GM23338 (cell line): ENCODE data around the gene HCFC2. TPM values are rescaled to one million over a fixed set of nuclear protein-coding genes. Genes with fewer than 3 reads are reported as not detected.

ENCODE experiments used
- ATAC-seq: fragments of 200-7000 bp; cut with Tn5 transposase; 3 replicates; pipeline ENCODE4 v1.9.1; 2020
- DNase-seq: peaks from one replicate; pipeline ENCODE4 v3.0.0-alpha.2; 2015; ENCODE audit warnings: low spot score
- H2AFZ ChIP-seq: fragments of 200-600 bp; sonication (generic); 2 replicates; pipeline ENCODE4 v1.8.0; 2016; ENCODE audit warnings: antibody characterized with exemption, mild to moderate bottlenecking, moderate library complexity
- H3F3A ChIP-seq: fragments of 200-600 bp; sonication (generic); replicated peaks from 2 replicates; pipeline ENCODE4 v1.8.0; 2017; ENCODE audit warnings: antibody characterized with exemption, mixed run types, low read depth
- H3K27ac ChIP-seq: fragments of 200-600 bp; sonication (generic); 2 replicates; pipeline ENCODE4 v1.6.1; 2016; ENCODE audit warnings: low read depth
- H3K27me3 ChIP-seq: fragments of 200-600 bp; sonication (generic); 2 replicates; pipeline ENCODE4 v1.8.0; 2016; ENCODE audit warnings: mild to moderate bottlenecking, mixed run types, moderate library complexity; ENCODE audit not compliant: insufficient read depth
- H3K36me3 ChIP-seq: fragments of 200-600 bp; sonication (generic); 2 replicates; pipeline ENCODE4 v1.8.0; 2016; ENCODE audit warnings: mild to moderate bottlenecking; ENCODE audit not compliant: insufficient read depth
- H3K4me1 ChIP-seq: fragments of 200-600 bp; sonication (generic); 2 replicates; pipeline ENCODE4 v1.8.0; 2016; ENCODE audit warnings: mild to moderate bottlenecking, moderate library complexity; ENCODE audit not compliant: insufficient read depth
- H3K4me2 ChIP-seq: fragments of 200-600 bp; sonication (generic); 2 replicates; pipeline ENCODE4 v1.7.1; 2017; ENCODE audit warnings: mixed run types
- H3K4me3 ChIP-seq: fragments of 200-600 bp; sonication (generic); 2 replicates; pipeline ENCODE4 v1.6.1; 2016; ENCODE audit warnings: mixed run types
- H3K79me2 ChIP-seq: fragments of 200-600 bp; sonication (generic); replicated peaks from 2 replicates; pipeline ENCODE4 v1.8.0; 2017; ENCODE audit warnings: mild to moderate bottlenecking; ENCODE audit not compliant: insufficient read depth
- H3K9me2 ChIP-seq: fragments of 200-600 bp; sonication (generic); 2 replicates; pipeline ENCODE4 v1.8.0; 2017; ENCODE audit not compliant: insufficient read depth
- H4K20me1 ChIP-seq: fragments of 200-600 bp; sonication (generic); replicated peaks from 2 replicates; pipeline ENCODE4 v1.8.0; 2017; ENCODE audit warnings: mild to moderate bottlenecking; ENCODE audit not compliant: insufficient read depth
- H3K27ac Mint-ChIP-seq: 2 replicates; pipeline ENCODE4 v1.8.0; 2020; ENCODE audit warnings: inconsistent platforms, mild to moderate bottlenecking, moderate library complexity, mixed read lengths
- H3K27me3 Mint-ChIP-seq: 3 replicates; pipeline ENCODE4 v1.8.0; 2022; ENCODE audit warnings: low read depth, mild to moderate bottlenecking, moderate library complexity, mixed read lengths, inconsistent platforms; ENCODE audit not compliant: insufficient read depth, poor library complexity
- H3K36me3 Mint-ChIP-seq: 3 replicates; pipeline ENCODE4 v1.8.0; 2021; ENCODE audit warnings: low read depth, mild to moderate bottlenecking, inconsistent platforms, moderate library complexity, mixed read lengths
- H3K4me1 Mint-ChIP-seq: 3 replicates; pipeline ENCODE4 v1.8.0; 2020; ENCODE audit warnings: mild to moderate bottlenecking, inconsistent platforms, mixed read lengths
- H3K4me3 Mint-ChIP-seq: 3 replicates; pipeline ENCODE4 v1.8.0; 2021; ENCODE audit warnings: moderate library complexity, mild to moderate bottlenecking, inconsistent platforms, mixed read lengths
- H3K9me3 Mint-ChIP-seq: 3 replicates; pipeline ENCODE4 v1.8.0; 2020; ENCODE audit warnings: moderate library complexity, mild to moderate bottlenecking, inconsistent platforms, mixed read lengths
- CREB1 ChIP-seq: fragments of 250-450 bp; sonication (Bioruptor Pico); IDR thresholded peaks from 2 replicates; pipeline ENCODE4 v1.5.0; 2020; ENCODE audit warnings: low read depth, mild to moderate bottlenecking, moderate library complexity
- CTCF ChIP-seq, 2 experiments: fragments of 200-600 bp in 1 of 2; sonication (generic) in 1 of 2; conservative IDR thresholded peaks; 2 replicates each; pipeline versions ENCODE4 v1.5.1 to v1.6.1; 2016 to 2017; ENCODE audit warnings: antibody characterized with exemption in 2 of 2, low read depth in 2 of 2, mild to moderate bottlenecking in 2 of 2, moderate library complexity in 1 of 2
- ETS1 ChIP-seq: IDR thresholded peaks from 2 replicates; pipeline ENCODE4 v1.6.1; 2016; ENCODE audit warnings: antibody characterized with exemption
- EZH2 ChIP-seq: fragments of 200-600 bp; sonication (generic); IDR thresholded peaks from one replicate; pipeline ENCODE4 v1.8.0; 2017; ENCODE audit warnings: antibody characterized with exemption, mild to moderate bottlenecking, low read depth; ENCODE audit not compliant: unreplicated experiment
- EZH2phosphoT487 ChIP-seq: fragments of 200-600 bp; sonication (generic); IDR thresholded peaks from one replicate; pipeline ENCODE4 v1.8.1; 2018; ENCODE audit warnings: antibody characterized with exemption; ENCODE audit not compliant: unreplicated experiment
- JUNB ChIP-seq: IDR thresholded peaks from one replicate; pipeline ENCODE4 v1.6.1; 2016; ENCODE audit warnings: antibody characterized with exemption; ENCODE audit not compliant: unreplicated experiment
- NANOG ChIP-seq: IDR thresholded peaks from 2 replicates; pipeline ENCODE4 v1.6.1; 2016; ENCODE audit warnings: antibody characterized with exemption, borderline replicate concordance
- POLR2AphosphoS5 ChIP-seq: IDR thresholded peaks from 2 replicates; pipeline ENCODE4 v1.6.1; 2016; ENCODE audit warnings: antibody characterized with exemption, low read depth
- STAT1 ChIP-seq: IDR thresholded peaks from one replicate; pipeline ENCODE4 v1.6.1; 2016; ENCODE audit warnings: antibody characterized with exemption; ENCODE audit not compliant: unreplicated experiment
- ZNF114 ChIP-seq: fragments of 250-450 bp; sonication (Bioruptor Pico); IDR thresholded peaks from 2 replicates; pipeline ENCODE4 v1.5.0; 2020; ENCODE audit warnings: mild to moderate bottlenecking, moderate library complexity
- ZNF331 ChIP-seq: fragments of 250-450 bp; sonication (Bioruptor Pico); IDR thresholded peaks from 2 replicates; pipeline ENCODE4 v1.5.0; 2020; ENCODE audit warnings: low read depth, mild to moderate bottlenecking, moderate library complexity
- ZNF462 ChIP-seq: fragments of 250-450 bp; sonication (Bioruptor Pico); IDR thresholded peaks from 2 replicates; pipeline ENCODE4 v1.5.0; 2020; ENCODE audit warnings: mild to moderate bottlenecking, moderate library complexity
- polyA plus RNA-seq: library from polyadenylated mRNA; unstranded; fragments of >200 nt; fragmentation: Nextera tagmentation; extraction: Ambion mirVana; gene quantifications from 2 replicates; pipeline ENCODE4 v1.2.1, GENCODE V29; 2016
- total RNA-seq: library from RNA; depleted of rRNA; stranded (reverse); fragments of >200 nt; shearing (Covaris generic); gene quantifications from 2 replicates; pipeline ENCODE4 v1.2.3, GENCODE V29; 2014
- TF ChIP-seq, protein P1 (sequence below): IDR thresholded peaks from one replicate; pipeline ENCODE4 v1.6.1; 2018; ENCODE audit warnings: antibody characterized with exemption; ENCODE audit not compliant: unreplicated experiment

Gene HCFC2
- total and polyA plus RNA-seq, 2 experiments from 2014 or later = 1.9 to 2.5 TPM

DNA sequence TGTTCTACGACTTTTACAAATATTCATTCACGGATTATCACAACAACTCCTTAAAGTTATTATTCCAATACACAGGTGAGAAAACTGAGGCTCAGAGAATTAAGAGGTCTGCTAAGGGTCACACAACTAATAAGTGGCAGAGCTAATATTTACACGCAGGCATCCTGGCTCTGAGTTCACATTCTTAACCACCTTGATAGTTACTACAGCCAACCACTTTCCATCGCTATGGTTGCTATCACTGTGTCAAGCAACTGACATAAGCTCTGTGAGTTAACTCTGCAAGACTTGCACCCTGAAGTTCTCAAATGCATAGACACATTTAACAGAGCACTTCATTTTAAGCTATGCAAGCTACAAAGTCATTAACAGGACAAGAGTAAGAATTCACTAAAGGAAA is 18.0 kb upstream of the HCFC2 start:
- no peak overlapping the region for H3K4me3 ChIP-seq
- no peaks in the 10 kb centered on the region for H4K20me1 ChIP-seq
- no peak overlapping the region for H2AFZ ChIP-seq
- no peak overlapping the region for H3K4me2 ChIP-seq
- H3K4me3 Mint-ChIP-seq = no peak overlapping the region
- peaks cover 10% of the 10 kb centered on the region; the same call in 2 of the 3 replicates for H3K4me1 Mint-ChIP-seq
- H3K4me1 ChIP-seq = peaks cover 13% of the 10 kb centered on the region; the same call in 1 of the 2 replicates
- no peak overlapping the region for H3K27ac Mint-ChIP-seq
- H3K27me3 ChIP-seq = peaks cover 24% of the 10 kb centered on the region
- no peak for ATAC-seq
- no peak for TF ChIP-seq CREB1 (CRISPR knock-in tag)
- TF ChIP-seq, protein P1, sequence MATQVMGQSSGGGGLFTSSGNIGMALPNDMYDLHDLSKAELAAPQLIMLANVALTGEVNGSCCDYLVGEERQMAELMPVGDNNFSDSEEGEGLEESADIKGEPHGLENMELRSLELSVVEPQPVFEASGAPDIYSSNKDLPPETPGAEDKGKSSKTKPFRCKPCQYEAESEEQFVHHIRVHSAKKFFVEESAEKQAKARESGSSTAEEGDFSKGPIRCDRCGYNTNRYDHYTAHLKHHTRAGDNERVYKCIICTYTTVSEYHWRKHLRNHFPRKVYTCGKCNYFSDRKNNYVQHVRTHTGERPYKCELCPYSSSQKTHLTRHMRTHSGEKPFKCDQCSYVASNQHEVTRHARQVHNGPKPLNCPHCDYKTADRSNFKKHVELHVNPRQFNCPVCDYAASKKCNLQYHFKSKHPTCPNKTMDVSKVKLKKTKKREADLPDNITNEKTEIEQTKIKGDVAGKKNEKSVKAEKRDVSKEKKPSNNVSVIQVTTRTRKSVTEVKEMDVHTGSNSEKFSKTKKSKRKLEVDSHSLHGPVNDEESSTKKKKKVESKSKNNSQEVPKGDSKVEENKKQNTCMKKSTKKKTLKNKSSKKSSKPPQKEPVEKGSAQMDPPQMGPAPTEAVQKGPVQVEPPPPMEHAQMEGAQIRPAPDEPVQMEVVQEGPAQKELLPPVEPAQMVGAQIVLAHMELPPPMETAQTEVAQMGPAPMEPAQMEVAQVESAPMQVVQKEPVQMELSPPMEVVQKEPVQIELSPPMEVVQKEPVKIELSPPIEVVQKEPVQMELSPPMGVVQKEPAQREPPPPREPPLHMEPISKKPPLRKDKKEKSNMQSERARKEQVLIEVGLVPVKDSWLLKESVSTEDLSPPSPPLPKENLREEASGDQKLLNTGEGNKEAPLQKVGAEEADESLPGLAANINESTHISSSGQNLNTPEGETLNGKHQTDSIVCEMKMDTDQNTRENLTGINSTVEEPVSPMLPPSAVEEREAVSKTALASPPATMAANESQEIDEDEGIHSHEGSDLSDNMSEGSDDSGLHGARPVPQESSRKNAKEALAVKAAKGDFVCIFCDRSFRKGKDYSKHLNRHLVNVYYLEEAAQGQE = no peak
- no peak for TF ChIP-seq ZNF114 (CRISPR knock-in tag)
- no peak for TF ChIP-seq ZNF331
- TF ChIP-seq JUNB = no peak
- no peak for TF ChIP-seq ETS1
- TF ChIP-seq STAT1 = no peak
- no peak for TF ChIP-seq POLR2AphosphoS5
- no peak for TF ChIP-seq NANOG
- no peak for TF ChIP-seq EZH2
- TF ChIP-seq ZNF462 (CRISPR knock-in tag) = no peak
- no peak for TF ChIP-seq EZH2phosphoT487
- no peak for TF ChIP-seq CTCF (conservative IDR thresholded peaks at IDR 0.05; ENCODE audit: low read depth in 2 of 2)
- H3K27ac ChIP-seq = no peak overlapping the region
- H3K9me3 Mint-ChIP-seq = no peaks in the 10 kb centered on the region
- no peak for DNase-seq
- peaks cover 20% of the 10 kb centered on the region for H3K27me3 Mint-ChIP-seq
- H3K36me3 Mint-ChIP-seq = no peaks in the 10 kb centered on the region; the same call in 2 of the 3 replicates
- H3F3A ChIP-seq = peaks cover 5% of the 10 kb centered on the region; the same call in 1 of the 2 replicates
- H3K9me2 ChIP-seq = no peaks in the 10 kb centered on the region
- H3K79me2 ChIP-seq = no peaks in the 10 kb centered on the region
- H3K36me3 ChIP-seq = no peaks in the 10 kb centered on the region
